Right renal pelvis (tissue), 4 donors: Measurements from ENCODE around the gene NEB. TPM values are rescaled to one million over a fixed set of nuclear protein-coding genes. Genes with fewer than 3 reads are reported as not detected.
"Not testable (repeated sequence)": the region's sequence is repeated elsewhere in the genome, so short reads cannot be mapped to it uniquely, and the experiment has no call there.

ENCODE experiments used
- DNase-seq, 4 donors: peaks; one replicate each; pipeline ENCODE4 v3.0.0-alpha.2; 2013; ENCODE audit warnings: low read depth in 4 of 4, low spot score in 3 of 4, missing footprints in 1 of 4
- polyA plus RNA-seq, 4 donors: library from polyadenylated mRNA; unstranded; fragments of 120-200 nt; gene quantifications; one replicate each; pipeline ENCODE4 v1.2.1, GENCODE V29; 2013; ENCODE audit not compliant: insufficient read length in 4 of 4

The NEB gene
- polyA plus RNA-seq, 4 donors, result 7.9 to 16.6 (median 11.9) TPM

DNA sequence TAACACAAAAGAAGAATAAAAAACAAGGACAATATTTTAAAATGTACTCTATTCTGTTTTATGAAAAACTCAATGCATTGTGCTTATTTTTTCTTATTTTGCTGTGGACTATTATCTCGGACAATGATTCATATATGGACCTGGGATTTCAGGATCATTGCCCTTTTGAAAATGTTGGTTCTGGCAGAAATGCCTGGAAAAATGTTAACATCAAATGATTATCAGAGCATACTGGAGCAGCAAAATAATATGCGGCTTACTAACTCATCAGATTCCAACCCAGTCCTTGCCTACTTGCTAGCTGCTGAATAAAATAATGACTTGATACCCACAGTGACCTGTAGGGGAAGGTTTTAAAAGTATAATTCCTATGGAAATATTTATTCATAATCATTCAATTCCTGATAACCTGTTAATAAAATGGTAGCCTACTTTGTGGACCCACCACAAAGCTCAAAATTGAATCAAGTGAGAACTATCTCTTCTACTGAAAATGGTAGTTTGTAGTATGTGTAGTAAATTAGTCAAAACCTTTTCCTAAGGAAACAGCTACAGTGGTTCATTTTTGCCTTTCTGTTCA, 117.4 kb downstream of the NEB start:
- no peak for DNase-seq

- no peak for DNase-seq
These were observed 119.5 kb downstream of the NEB start for GRCh38 chr2:151614606-151615306.

- DNase-seq, result no peak
These were observed 120.1 kb downstream of the NEB start for GRCh38 chr2:151614159-151614558.

- DNase-seq, result no peak
These were observed 122.9 kb downstream of the NEB start for GRCh38 chr2:151611351-151611750.

DNA sequence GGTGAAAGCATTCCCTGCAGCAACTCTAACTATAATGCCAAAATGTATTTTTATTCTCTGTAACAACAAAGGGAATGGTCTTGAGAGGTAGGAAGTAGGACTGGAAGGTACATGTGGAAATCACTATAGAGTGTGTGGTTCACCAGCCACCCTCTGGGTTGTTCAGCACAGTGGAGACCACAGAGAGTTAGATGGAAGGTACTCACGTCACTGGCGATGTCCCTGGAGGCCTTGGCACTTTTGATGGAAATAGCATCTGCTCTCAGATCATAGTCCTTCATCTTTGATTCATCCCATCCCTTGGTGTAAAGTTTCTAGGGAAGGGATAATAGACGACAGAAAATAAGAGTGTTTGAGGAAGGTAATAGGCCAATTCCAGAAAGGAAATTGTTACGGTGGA, 124.0 kb downstream of the NEB start:
- no peak for DNase-seq

DNA sequence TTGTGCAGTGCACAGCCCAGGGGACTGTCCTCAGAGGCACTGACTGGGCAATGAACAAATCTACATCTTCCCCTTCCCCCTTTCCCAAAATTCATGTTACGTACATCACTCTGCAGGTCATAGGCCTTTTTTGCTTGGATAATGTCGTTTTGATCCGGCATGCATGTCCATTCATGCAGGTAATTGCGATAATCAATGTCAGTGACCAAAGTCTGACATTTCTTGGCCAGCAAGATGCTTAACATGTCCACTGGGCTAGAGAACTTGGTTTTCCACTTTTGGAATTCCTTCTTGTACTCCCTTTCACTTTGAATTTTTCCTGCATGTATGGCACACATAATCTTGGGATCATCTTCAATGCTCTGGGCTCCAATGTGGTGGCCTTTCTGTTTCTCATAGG, 124.6 kb downstream of the NEB start:
- no peak for DNase-seq

GRCh38 chr2:151607459-151608424, 126.5 kb downstream of the NEB start:
- DNase-seq, result not testable (repeated sequence)

DNA sequence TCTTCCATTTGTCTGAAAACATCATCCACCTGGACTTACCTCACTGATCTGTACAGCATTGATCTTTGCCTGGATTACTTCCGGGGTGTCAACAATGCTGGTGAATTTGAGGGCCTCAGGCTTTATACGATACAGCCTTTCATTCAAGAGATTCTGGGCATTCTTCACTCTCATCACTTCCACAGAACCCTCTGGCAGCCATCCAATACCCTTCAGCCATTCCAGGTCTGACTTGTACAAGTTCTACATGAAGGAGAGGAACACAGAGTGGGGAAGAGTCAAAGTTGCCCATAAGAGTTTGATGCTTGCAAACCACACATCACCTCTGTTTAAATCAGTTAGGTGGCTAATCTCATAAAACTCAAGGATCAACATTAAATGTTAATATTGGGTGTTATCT, 130.7 kb downstream of the NEB start:
- not testable (repeated sequence) for DNase-seq

DNA sequence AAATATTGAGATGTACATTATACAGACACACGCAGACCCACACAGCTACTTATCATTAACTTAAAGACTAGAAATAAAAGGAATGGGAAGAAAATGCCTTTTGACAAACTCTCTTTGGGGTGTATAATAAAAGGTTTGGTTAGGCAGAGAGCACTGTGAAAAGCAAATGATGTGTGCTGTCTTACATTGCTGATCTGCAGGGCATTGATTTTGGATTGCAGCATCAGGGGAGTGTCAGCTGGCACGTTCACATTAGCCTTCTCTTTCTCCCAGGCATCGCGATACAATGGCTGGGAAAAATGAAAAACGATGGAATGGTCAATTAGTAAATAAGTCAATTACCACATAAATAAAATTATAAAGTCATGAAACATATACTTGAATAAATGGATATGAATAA, 131.9 kb downstream of the NEB start:
- DNase-seq, result not testable (repeated sequence)

DNA sequence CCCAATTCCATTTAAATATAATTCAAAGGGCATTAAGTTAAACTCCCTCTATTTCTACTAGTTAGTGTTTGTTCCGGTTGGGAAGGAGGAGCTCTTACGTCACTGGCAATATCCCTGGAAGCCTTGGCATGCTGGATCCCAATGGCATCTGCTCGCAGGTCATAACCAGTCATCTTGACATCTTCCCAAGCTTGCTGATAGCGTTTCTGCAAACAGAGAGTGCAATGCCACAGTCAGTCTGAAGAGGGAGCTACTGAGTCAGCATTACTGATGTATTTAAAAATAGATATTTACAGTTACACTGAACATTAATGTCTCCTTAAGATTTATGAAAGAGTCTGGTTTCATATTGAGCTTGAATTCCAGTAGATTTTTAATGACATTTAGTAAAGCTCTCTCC, 132.5 kb downstream of the NEB start:
- DNase-seq, result not testable (repeated sequence)

- DNase-seq, result not testable (repeated sequence)
These were observed 137.2 kb downstream of the NEB start for GRCh38 chr2:151596903-151597608.

- DNase-seq, result not testable (repeated sequence)
These were observed 142.4 kb downstream of the NEB start for GRCh38 chr2:151591908-151592255.

GRCh38 chr2:151591250-151591907, 142.9 kb downstream of the NEB start:
- not testable (repeated sequence) for DNase-seq

DNA sequence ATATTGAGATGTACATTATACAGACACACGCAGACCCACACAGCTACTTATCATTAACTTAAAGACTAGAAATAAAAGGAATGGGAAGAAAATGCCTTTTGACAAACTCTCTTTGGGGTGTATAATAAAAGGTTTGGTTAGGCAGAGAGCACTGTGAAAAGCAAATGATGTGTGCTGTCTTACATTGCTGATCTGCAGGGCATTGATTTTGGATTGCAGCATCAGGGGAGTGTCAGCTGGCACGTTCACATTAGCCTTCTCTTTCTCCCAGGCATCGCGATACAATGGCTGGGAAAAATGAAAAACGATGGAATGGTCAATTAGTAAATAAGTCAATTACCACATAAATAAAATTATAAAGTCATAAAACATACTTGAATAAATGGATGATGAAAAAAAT, 153.0 kb downstream of the NEB start:
- not testable (repeated sequence) for DNase-seq

DNA sequence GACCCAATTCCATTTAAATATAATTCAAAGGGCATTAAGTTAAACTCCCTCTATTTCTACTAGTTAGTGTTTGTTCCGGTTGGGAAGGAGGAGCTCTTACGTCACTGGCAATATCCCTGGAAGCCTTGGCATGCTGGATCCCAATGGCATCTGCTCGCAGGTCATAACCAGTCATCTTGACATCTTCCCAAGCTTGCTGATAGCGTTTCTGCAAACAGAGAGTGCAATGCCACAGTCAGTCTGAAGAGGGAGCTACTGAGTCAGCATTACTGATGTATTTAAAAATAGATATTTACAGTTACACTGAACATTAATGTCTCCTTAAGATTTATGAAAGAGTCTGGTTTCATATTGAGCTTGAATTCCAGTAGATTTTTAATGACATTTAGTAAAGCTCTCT, 153.6 kb downstream of the NEB start:
- not testable (repeated sequence) for DNase-seq

DNA sequence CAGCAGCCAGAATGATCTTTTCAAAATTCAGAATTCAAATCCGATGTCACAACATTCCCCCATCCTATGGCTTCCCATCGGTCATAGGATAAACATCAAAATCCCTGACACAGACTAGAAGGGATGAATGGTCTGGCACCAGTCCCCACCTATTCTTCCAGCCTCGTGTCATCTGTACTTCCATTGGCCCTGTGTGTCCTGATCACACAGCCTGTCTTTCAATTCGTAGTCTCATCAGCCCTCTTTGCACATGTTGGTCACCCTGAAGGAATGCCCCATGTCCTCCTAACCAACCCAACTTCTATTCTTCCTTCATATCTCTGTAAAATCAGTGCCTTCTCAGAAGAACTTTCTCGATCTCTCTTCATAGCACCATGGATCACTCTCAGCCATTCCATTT, 157.2 kb downstream of the NEB start:
- no peak for DNase-seq

DNA sequence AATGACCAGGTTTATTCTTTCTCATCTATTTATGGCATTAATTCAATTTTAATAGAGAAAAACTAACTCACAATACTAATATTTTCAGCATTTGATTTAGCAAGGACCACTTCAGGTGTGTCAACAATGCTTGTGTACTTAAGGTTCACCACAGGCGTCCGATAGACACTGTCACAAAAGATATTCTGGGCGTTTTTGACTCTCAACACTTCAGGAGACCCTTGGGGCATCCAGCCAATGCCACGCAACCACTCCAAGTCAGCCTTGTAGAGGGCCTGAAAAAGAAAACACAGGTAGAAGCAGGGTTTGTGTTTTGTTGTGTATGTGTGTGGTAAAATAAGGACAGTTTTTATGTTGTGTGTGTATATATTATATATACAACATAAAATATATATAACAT, 158.2 kb downstream of the NEB start:
- DNase-seq, result no peak

DNA sequence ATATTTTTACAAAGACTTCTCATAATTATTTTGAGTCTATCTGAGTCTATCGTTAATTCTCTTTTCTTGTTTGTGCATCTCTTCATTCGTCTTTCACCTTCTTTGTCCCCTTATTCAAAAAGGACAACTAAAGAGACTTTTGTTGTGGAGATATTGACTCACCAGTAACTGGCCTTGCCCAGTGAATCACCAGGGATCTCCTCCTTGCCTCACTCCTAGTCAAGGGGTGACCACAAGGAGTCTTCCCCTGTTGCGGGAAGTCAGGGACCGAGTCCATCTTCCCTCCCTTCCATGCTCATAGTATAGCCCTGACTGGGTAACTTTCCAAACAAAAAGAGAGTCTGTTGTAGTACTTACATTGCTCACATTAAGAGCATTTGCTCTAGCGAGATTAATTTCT, 158.9 kb downstream of the NEB start:
- DNase-seq, result no peak

- no peak for DNase-seq
These were observed 164.1 kb downstream of the NEB start for GRCh38 chr2:151570191-151570590.

DNA sequence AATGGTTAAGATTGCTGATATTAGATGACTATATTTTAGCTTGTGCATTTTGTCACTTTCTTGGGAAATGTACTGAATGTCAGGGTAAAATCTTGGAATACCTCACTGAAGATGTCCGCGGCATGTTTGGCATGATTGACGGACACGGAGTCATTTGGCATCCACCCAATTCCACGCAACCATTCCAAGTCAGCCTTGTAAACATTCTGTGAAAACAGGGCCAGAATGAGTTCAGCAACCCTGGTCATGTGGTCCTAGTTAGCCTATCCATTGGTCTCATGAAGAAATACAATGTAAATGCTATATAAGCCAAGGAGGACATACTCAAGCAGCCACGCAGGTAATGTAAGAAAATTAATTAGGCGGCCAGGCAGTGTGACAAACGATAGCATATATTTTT, 165.1 kb downstream of the NEB start:
- no peak for DNase-seq
